H1 (cell line): ENCODE results near the gene TTC28. TPM values are rescaled to one million over a fixed set of nuclear protein-coding genes. Genes with fewer than 3 reads are reported as not detected.

Experiments
- CTCF ChIA-PET: fragments of 300-600 bp; sonication (Branson Sonifier 250); formaldehyde crosslinking; loops from one replicate; lab custom pipeline; 2021; ENCODE audit not compliant: partially characterized antibody; lab: Charles Lee
- POLR2A ChIA-PET: fragments of 300-600 bp; sonication (Branson Sonifier 250); formaldehyde crosslinking; loops from one replicate; lab custom pipeline; 2021; ENCODE audit warnings: inconsistent platforms; ENCODE audit not compliant: partially characterized antibody; lab: Charles Lee
- DNase-seq, 2 experiments: peaks; one replicate each; pipeline versions ENCODE4 v3.0.0 to v3.0.0-alpha.2; 2010 to 2022; ENCODE audit warnings: low spot score in 2 of 2, low read depth in 1 of 2, mixed read lengths in 1 of 2
- FAIRE-seq: peaks from 2 replicates; lab custom pipeline; 2011; peaks lifted over from hg19 to GRCh38; lab: Jason Lieb, UNC
- H2AFZ ChIP-seq: 2 replicates; pipeline ENCODE4 v1.8.1; 2012; ENCODE audit warnings: low read length, inconsistent platforms
- H2AK5ac ChIP-seq: 2 replicates; pipeline ENCODE4 v1.6.1; 2013; ENCODE audit warnings: low read depth, low read length
- H2BK120ac ChIP-seq: replicated peaks from 2 replicates; pipeline ENCODE3; 2013; ENCODE audit warnings: low read depth, low read length, inconsistent platforms
- H2BK12ac ChIP-seq: 2 replicates; pipeline ENCODE4 v1.6.1; 2013; ENCODE audit warnings: low read depth, low read length
- H2BK15ac ChIP-seq: 2 replicates; pipeline ENCODE4 v1.6.1; 2013; ENCODE audit warnings: low read length
- H2BK20ac ChIP-seq: 2 replicates; pipeline ENCODE4 v1.6.1; 2013; ENCODE audit warnings: low read length
- H2BK5ac ChIP-seq: 2 replicates; pipeline ENCODE4 v1.6.1; 2013; ENCODE audit warnings: low read depth, low read length
- H3K14ac ChIP-seq: 2 replicates; pipeline ENCODE4 v1.6.1; 2013; ENCODE audit warnings: inconsistent platforms; ENCODE audit not compliant: insufficient read length
- H3K18ac ChIP-seq: 2 replicates; pipeline ENCODE4 v1.6.1; 2013; ENCODE audit warnings: low read length; ENCODE audit errors: extremely low read depth
- H3K23ac ChIP-seq: 2 replicates; pipeline ENCODE4 v1.6.1; 2013; ENCODE audit warnings: inconsistent platforms; ENCODE audit not compliant: insufficient read length
- H3K23me2 ChIP-seq: 2 replicates; pipeline ENCODE4 v1.6.1; 2013; ENCODE audit warnings: low read depth, low read length
- H3K27ac ChIP-seq: 2 replicates; pipeline ENCODE4 v1.6.1; 2011; ENCODE audit warnings: low read depth, low read length, inconsistent platforms
- H3K27me3 ChIP-seq, 4 experiments: replicated peaks in 1 of 4; 1 replicate in 1 of 4; 2 replicates in 3 of 4; pipeline versions ENCODE4 v1.6.1 to v1.8.1; 2011 to 2013; ENCODE audit warnings: low read length in 3 of 4, mild to moderate bottlenecking in 3 of 4, inconsistent platforms in 2 of 4, mixed read lengths in 2 of 4, moderate library complexity in 1 of 4; ENCODE audit not compliant: control insufficient read depth in 3 of 4, insufficient read depth in 3 of 4; ENCODE audit errors: extremely low read depth in 1 of 4
- H3K36me3 ChIP-seq, 4 experiments: 2 replicates each; pipeline versions ENCODE4 v1.6.1 to v1.8.1; 2011 to 2013; ENCODE audit warnings: mild to moderate bottlenecking in 4 of 4, low read length in 3 of 4, moderate library complexity in 2 of 4, control low read depth in 1 of 4, inconsistent platforms in 1 of 4; ENCODE audit not compliant: insufficient read depth in 4 of 4, control insufficient read depth in 2 of 4
- H3K4ac ChIP-seq: replicated peaks from 2 replicates; pipeline ENCODE3; 2013; ENCODE audit warnings: low read length, low read depth, mixed read lengths, inconsistent platforms; ENCODE audit not compliant: insufficient read length
- H3K4me1 ChIP-seq, 4 experiments: replicated peaks in 1 of 4; 1 replicate in 1 of 4; 2 replicates in 3 of 4; pipeline versions ENCODE4 v1.6.1 to v1.8.1; 2011 to 2013; ENCODE audit warnings: low read length in 3 of 4, inconsistent platforms in 2 of 4, mixed read lengths in 1 of 4; ENCODE audit not compliant: insufficient read depth in 4 of 4, control insufficient read depth in 3 of 4
- H3K4me2 ChIP-seq, 2 experiments: 2 replicates each; pipeline versions ENCODE4 v1.6.1 to v1.8.1; 2011 to 2013; ENCODE audit warnings: low read depth in 2 of 2, low read length in 2 of 2, control low read depth in 1 of 2, inconsistent platforms in 1 of 2, mild to moderate bottlenecking in 1 of 2; ENCODE audit not compliant: insufficient read depth in 1 of 2
- H3K4me3 ChIP-seq, 4 experiments: fragments of 200-600, 300-600 bp in 1 of 4; sonication (generic), shearing (Covaris generic), sonication (Bioruptor Twin) in 1 of 4; 2 replicates each; pipeline versions ENCODE4 v1.5.1 to v1.8.1; 2011 to 2016; ENCODE audit warnings: low read length in 4 of 4, low read depth in 3 of 4, control low read depth in 2 of 4, inconsistent platforms in 2 of 4, mild to moderate bottlenecking in 2 of 4, mixed read lengths in 1 of 4, moderate library complexity in 1 of 4; ENCODE audit not compliant: insufficient read depth in 2 of 4; ENCODE audit errors: extremely low read depth in 1 of 4
- H3K56ac ChIP-seq: replicated peaks from 2 replicates; pipeline ENCODE3; 2013; ENCODE audit warnings: low read depth, mild to moderate bottlenecking, mixed read lengths, low read length, inconsistent platforms; ENCODE audit not compliant: insufficient read length
- H3K79me1 ChIP-seq: 2 replicates; pipeline ENCODE4 v1.6.1; 2013; ENCODE audit warnings: low read depth, low read length, control low read depth
- H3K79me2 ChIP-seq, 2 experiments: 2 replicates each; pipeline versions ENCODE4 v1.6.1 to v1.8.1; 2012 to 2013; ENCODE audit warnings: low read length in 2 of 2, mild to moderate bottlenecking in 2 of 2, inconsistent platforms in 1 of 2; ENCODE audit not compliant: insufficient read depth in 2 of 2, control insufficient read depth in 1 of 2
- H3K9ac ChIP-seq, 4 experiments: replicated peaks in 1 of 4; 1 replicate in 1 of 4; 2 replicates in 3 of 4; pipeline versions ENCODE4 v1.6.1 to v1.8.1; 2011 to 2013; ENCODE audit warnings: low read depth in 3 of 4, low read length in 3 of 4, control low read depth in 2 of 4, mild to moderate bottlenecking in 2 of 4, moderate library complexity in 2 of 4, inconsistent platforms in 1 of 4; ENCODE audit errors: extremely low read depth in 1 of 4
- H3K9me3 ChIP-seq, 2 experiments: 2 replicates each; pipeline versions ENCODE4 v1.6.1 to v1.8.1; 2012 to 2013; ENCODE audit warnings: mild to moderate bottlenecking in 2 of 2, moderate library complexity in 2 of 2, control low read depth in 1 of 2, inconsistent platforms in 1 of 2, low read depth in 1 of 2, low read length in 1 of 2, mixed read lengths in 1 of 2; ENCODE audit not compliant: insufficient read depth in 2 of 2
- H4K20me1 ChIP-seq, 2 experiments: replicated peaks in 1 of 2; 2 replicates each; pipeline versions ENCODE3 to v1.8.1; 2011 to 2013; ENCODE audit warnings: inconsistent platforms in 2 of 2, low read length in 2 of 2, mild to moderate bottlenecking in 1 of 2; ENCODE audit not compliant: insufficient read depth in 2 of 2, control insufficient read depth in 1 of 2
- H4K5ac ChIP-seq: 2 replicates; pipeline ENCODE4 v1.6.1; 2013; ENCODE audit warnings: low read length, low read depth, mixed read lengths, inconsistent platforms; ENCODE audit not compliant: insufficient read length
- H4K8ac ChIP-seq: 2 replicates; pipeline ENCODE4 v1.8.0; 2013; ENCODE audit warnings: mild to moderate bottlenecking, moderate library complexity, low read length, inconsistent platforms; ENCODE audit not compliant: insufficient read depth; ENCODE audit errors: extremely low read depth
- H4K91ac ChIP-seq: replicated peaks from 2 replicates; pipeline ENCODE3; 2013; ENCODE audit warnings: low read length, mixed read lengths, inconsistent platforms; ENCODE audit not compliant: insufficient read length
- BRCA1 ChIP-seq: IDR thresholded peaks from 2 replicates; pipeline ENCODE4 v1.6.1; 2012; ENCODE audit warnings: low read depth, low read length, improper control_type of control experiment
- RFX5 ChIP-seq: IDR thresholded peaks from 2 replicates; pipeline ENCODE4 v1.6.1; 2011; ENCODE audit warnings: low read depth, low read length, improper control_type of control experiment, borderline replicate concordance
- WGBS, 2 experiments: shearing (Covaris generic) in 1 of 2; methylation state at CpG; one replicate each; pipeline versions ENCODE4 v1.1.6 to v1.1.7; 2013 to 2015; ENCODE audit warnings: low lambda C conversion rate in 2 of 2, mixed read lengths in 2 of 2, inconsistent platforms in 1 of 2, low coverage in 1 of 2, missing lambda C conversion rate in 1 of 2; ENCODE audit not compliant: insufficient replicate concordance in 2 of 2, insufficient coverage in 1 of 2, insufficient read length in 1 of 2; ENCODE audit errors: extremely low coverage in 1 of 2, missing lambda C conversion rate in 1 of 2; 5-methylcytosine and 5-hydroxymethylcytosine counted together
- polyA plus RNA-seq, 7 experiments: library from polyadenylated mRNA; depleted of rRNA in 3 of 7; stranded (reverse) in 5 of 7; unstranded in 2 of 7; fragments of >200 nt in 5 of 7; fragments of 200-250 nt in 2 of 7; gene quantifications; 1 replicate in 5 of 7; 2 replicates in 1 of 7; 4 replicates in 1 of 7; pipeline versions ENCODE4 v1.2.1 to v1.2.3, GENCODE V29; 2011 to 2013; ENCODE audit warnings: missing spikeins in 2 of 7, mixed read lengths in 2 of 7
- total RNA-seq: library from RNA; stranded (reverse); fragmentation: NEBNext Ultra II Directional; extraction: Animal tissue kit (Norgen Biotek cat#: 25700); gene quantifications from 2 replicates; pipeline ENCODE4 v1.2.1, GENCODE V29; 2021

Gene TTC28
- total and polyA plus RNA-seq, 2 of the 8 experiments (the other 6 are each of a cell fraction or from before 2014, with no cell fraction given) = 2.6 to 12.6 TPM

GRCh38 chr22:27948569-27948968 lies 731.1 kb downstream of the TTC28 start:
- no peak overlapping the region for H2BK15ac ChIP-seq
- H2BK12ac ChIP-seq = no peak overlapping the region
- no peak overlapping the region for H3K4me2 ChIP-seq
- H3K4me3 ChIP-seq = no peak overlapping the region
- FAIRE-seq (no peak), DNase-seq (no peak)
- no peak overlapping the region for H3K23ac ChIP-seq
- H2BK120ac ChIP-seq = no peak overlapping the region
- no peak overlapping the region for H2BK5ac ChIP-seq
- H3K27ac ChIP-seq = no peak overlapping the region
- no peak overlapping the region for H2AFZ ChIP-seq
- H3K9ac ChIP-seq = no peak overlapping the region
- H2AK5ac ChIP-seq = no peak overlapping the region
- H4K91ac ChIP-seq = no peak overlapping the region
- no peaks in the 10 kb centered on the region for H3K79me2 ChIP-seq
- no peak overlapping the region for H2BK20ac ChIP-seq
- no peak overlapping the region for H3K18ac ChIP-seq
- no peak overlapping the region for H4K8ac ChIP-seq
- no peak for TF ChIP-seq RFX5
- no peak for TF ChIP-seq BRCA1
- TF ChIP-seq, all 59 proteins: peak for 0
- H4K5ac ChIP-seq = no peak overlapping the region
- no peaks in the 10 kb centered on the region for H3K4me1 ChIP-seq
- H3K56ac ChIP-seq = no peak overlapping the region
- H3K27me3 ChIP-seq = no peaks in the 10 kb centered on the region
- H3K36me3 ChIP-seq = no peaks in the 10 kb centered on the region
- whole genome bisulfite sequencing, 2 experiments = 84% methylated on average over 2 of the region's 2 CpGs; no CpG with 5 or more reads in 1 of the 2 experiments
- no peaks in the 10 kb centered on the region for H3K79me1 ChIP-seq
- ChIA-PET CTCF (interaction anchor here (0.6 to 1.2 kb wide), 3 partner anchors 12 to 58 kb away, joined by 3 to 4 read pairs (median 3); no protein-coding TSS in a partner anchor), POLR2A (no interaction called here)
- no peaks in the 10 kb centered on the region for H4K20me1 ChIP-seq
- H3K4ac ChIP-seq = no peak overlapping the region
- H3K14ac ChIP-seq = no peak overlapping the region
- no peaks in the 10 kb centered on the region for H3K9me3 ChIP-seq
- H3K23me2 ChIP-seq = no peaks in the 10 kb centered on the region; the same call in 1 of the 2 replicates
